IMR-90 (cell line): ENCODE results near the gene FADS1. TPM values are rescaled to one million over a fixed set of nuclear protein-coding genes. Genes with fewer than 3 reads are reported as not detected.
A peak's percentile ranks its signal among the peaks of the same experiment; 100 is the strongest.

Experiments
- ATAC-seq: fragments of 200-7000 bp; cut with Tn5 transposase; 2 replicates; pipeline ENCODE4 v1.9.1; 2020; ENCODE audit warnings: low read depth, mild to moderate bottlenecking, moderate library complexity
- BruUV-seq: library from RNA; stranded (reverse); fragments of 400-500 nt; replicated peaks from 2 replicates; lab custom pipeline; 2021; lab: Mats Ljungman, UMichigan
- CTCF ChIA-PET: fragments of 300-600 bp; formaldehyde crosslinking; extraction: SDS; loops from one replicate; lab custom pipeline; 2021; ENCODE audit warnings: antibody characterized with exemption; lab: Yijun Ruan, JAX
- POLR2A ChIA-PET: fragments of 300-600 bp; sonication (Branson Sonifier 250); formaldehyde crosslinking; loops from one replicate; lab custom pipeline; 2022; ENCODE audit warnings: antibody characterized with exemption; ENCODE audit not compliant: unreplicated experiment; lab: Charles Lee
- DNase-seq: peaks from one replicate; pipeline ENCODE4 v3.0.0; 2013
- H2AFZ ChIP-seq: replicated peaks from 2 replicates; pipeline ENCODE3; 2013; ENCODE audit warnings: low read length, mild to moderate bottlenecking; ENCODE audit not compliant: poor library complexity
- H2AK5ac ChIP-seq: 2 replicates; pipeline ENCODE4 v1.6.1; 2013; ENCODE audit warnings: low read depth, low read length, inconsistent platforms
- H2AK9ac ChIP-seq: replicated peaks from 2 replicates; pipeline ENCODE3; 2013; ENCODE audit warnings: mild to moderate bottlenecking, low read depth, low read length, moderate library complexity; ENCODE audit not compliant: poor library complexity
- H2BK120ac ChIP-seq: 2 replicates; pipeline ENCODE4 v1.6.1; 2013; ENCODE audit warnings: low read depth, low read length, inconsistent platforms
- H2BK15ac ChIP-seq: 3 replicates; pipeline ENCODE4 v1.6.1; 2013; ENCODE audit warnings: low read depth, low read length, inconsistent platforms
- H2BK20ac ChIP-seq: 2 replicates; pipeline ENCODE4 v1.6.1; 2013; ENCODE audit warnings: low read depth, mild to moderate bottlenecking, inconsistent platforms, low read length, moderate library complexity
- H2BK5ac ChIP-seq: 2 replicates; pipeline ENCODE4 v1.6.1; 2013; ENCODE audit warnings: mild to moderate bottlenecking, low read depth, low read length, inconsistent platforms; ENCODE audit not compliant: poor library complexity, severe bottlenecking
- H3K14ac ChIP-seq: replicated peaks from 2 replicates; pipeline ENCODE4 v1.6.1; 2013; ENCODE audit warnings: low read depth, low read length, inconsistent platforms
- H3K18ac ChIP-seq: 2 replicates; pipeline ENCODE4 v1.6.1; 2013; ENCODE audit warnings: low read depth, low read length, control low read depth
- H3K23ac ChIP-seq: 2 replicates; pipeline ENCODE4 v1.6.1; 2013; ENCODE audit warnings: low read depth, low read length, inconsistent platforms
- H3K27ac ChIP-seq: 2 replicates; pipeline ENCODE4 v1.5.1; 2013; ENCODE audit warnings: mild to moderate bottlenecking, control low read depth, low read length; ENCODE audit not compliant: insufficient read depth
- H3K27me3 ChIP-seq: 2 replicates; pipeline ENCODE4 v1.6.1; 2013; ENCODE audit warnings: low read length; ENCODE audit not compliant: control insufficient read depth, insufficient read depth
- H3K36me3 ChIP-seq: 2 replicates; pipeline ENCODE4 v1.6.1; 2013; ENCODE audit warnings: low read length, mixed read lengths; ENCODE audit not compliant: control insufficient read depth, insufficient read depth
- H3K4ac ChIP-seq: 2 replicates; pipeline ENCODE4 v1.6.1; 2013; ENCODE audit warnings: low read depth, low read length, inconsistent platforms
- H3K4me1 ChIP-seq: 2 replicates; pipeline ENCODE4 v1.6.1; 2013; ENCODE audit warnings: low read length, mixed read lengths; ENCODE audit not compliant: control insufficient read depth, insufficient read depth
- H3K4me2 ChIP-seq: 2 replicates; pipeline ENCODE4 v1.6.1; 2013; ENCODE audit warnings: low read depth, mild to moderate bottlenecking, control low read depth, low read length, moderate library complexity
- H3K4me3 ChIP-seq: 2 replicates; pipeline ENCODE4 v1.5.1; 2013; ENCODE audit warnings: low read depth, mild to moderate bottlenecking, control low read depth, low read length, moderate library complexity; ENCODE audit not compliant: insufficient read depth
- H3K56ac ChIP-seq: 2 replicates; pipeline ENCODE4 v1.6.1; 2013; ENCODE audit warnings: low read length, inconsistent platforms; ENCODE audit not compliant: insufficient read depth; ENCODE audit errors: extremely low read depth
- H3K79me1 ChIP-seq, 2 experiments: 2 replicates each; pipeline ENCODE4 v1.6.1; 2013; ENCODE audit warnings: low read length in 2 of 2, inconsistent platforms in 1 of 2, low read depth in 1 of 2
- H3K9ac ChIP-seq: 2 replicates; pipeline ENCODE4 v1.6.1; 2013; ENCODE audit warnings: low read depth, low read length, control low read depth
- H3K9me1 ChIP-seq: 2 replicates; pipeline ENCODE4 v1.6.1; 2013; ENCODE audit warnings: low read length, inconsistent platforms; ENCODE audit not compliant: insufficient read depth
- H3K9me3 ChIP-seq: 2 replicates; pipeline ENCODE4 v1.6.1; 2013; ENCODE audit warnings: low read length; ENCODE audit not compliant: control insufficient read depth, insufficient read depth
- H4K20me1 ChIP-seq: 2 replicates; pipeline ENCODE4 v1.6.1; 2013; ENCODE audit warnings: low read length, inconsistent platforms; ENCODE audit not compliant: insufficient read depth
- H4K5ac ChIP-seq: 2 replicates; pipeline ENCODE4 v1.6.1; 2013; ENCODE audit warnings: mild to moderate bottlenecking, low read depth, low read length, control low read depth
- H4K8ac ChIP-seq, 2 experiments: 2 replicates each; pipeline ENCODE4 v1.6.1; 2013; ENCODE audit warnings: low read depth in 2 of 2, low read length in 2 of 2, control low read depth in 1 of 2, inconsistent platforms in 1 of 2
- H4K91ac ChIP-seq: 2 replicates; pipeline ENCODE4 v1.6.1; 2013; ENCODE audit warnings: low read depth, low read length, inconsistent platforms; ENCODE audit not compliant: insufficient read depth
- BHLHE40 ChIP-seq: fragments of 150-350 bp; IDR thresholded peaks from 2 replicates; pipeline ENCODE4 v1.6.1; 2016; ENCODE audit warnings: mild to moderate bottlenecking, low read depth, low read length
- CEBPB ChIP-seq: IDR thresholded peaks from 2 replicates; pipeline ENCODE4 v1.6.1; 2012; ENCODE audit warnings: low read depth, low read length, improper control_type of control experiment
- CHD1 ChIP-seq: IDR thresholded peaks from 2 replicates; pipeline ENCODE4 v1.6.1; 2012; ENCODE audit warnings: low read depth, low read length, improper control_type of control experiment
- FOS ChIP-seq: fragments of 150-350 bp; IDR thresholded peaks from 2 replicates; pipeline ENCODE4 v1.6.1; 2016; ENCODE audit warnings: low read depth, low read length
- MAFK ChIP-seq: IDR thresholded peaks from 2 replicates; pipeline ENCODE4 v1.6.1; 2012; ENCODE audit warnings: low read depth, low read length, improper control_type of control experiment
- MAZ ChIP-seq: IDR thresholded peaks from 2 replicates; pipeline ENCODE4 v1.6.1; 2012; ENCODE audit warnings: low read depth, mild to moderate bottlenecking, low read length, improper control_type of control experiment, moderate library complexity, borderline replicate concordance
- MXI1 ChIP-seq: IDR thresholded peaks from 2 replicates; pipeline ENCODE4 v1.6.1; 2012; ENCODE audit warnings: low read depth, mild to moderate bottlenecking, low read length, moderate library complexity, borderline replicate concordance
- POLR2A ChIP-seq: IDR thresholded peaks from 2 replicates; pipeline ENCODE4 v1.6.1; 2012; ENCODE audit warnings: mild to moderate bottlenecking, low read depth, low read length
- RFX5 ChIP-seq: IDR thresholded peaks from 2 replicates; pipeline ENCODE4 v1.8.0; 2012; ENCODE audit warnings: low read depth, mild to moderate bottlenecking, low read length, moderate library complexity
- USF2 ChIP-seq: fragments of 150-350 bp; IDR thresholded peaks from 2 replicates; pipeline ENCODE4 v1.6.1; 2017; ENCODE audit warnings: mild to moderate bottlenecking, antibody characterized with exemption, low read length, low read depth
- WGBS, 2 experiments: methylation state at CpG; one replicate each; pipeline versions ENCODE4 v1.1.5 to v1.1.7; 2013; ENCODE audit warnings: missing lambda C conversion rate in 2 of 2; ENCODE audit not compliant: insufficient read length in 1 of 2; ENCODE audit errors: extremely low coverage in 2 of 2; 5-methylcytosine and 5-hydroxymethylcytosine counted together
- dilution Hi-C: fragments of 300-500 bp; cut with HindIII; formaldehyde crosslinking; loops from one replicate; pipeline ENCODE4 v1.14.3; 2018; ENCODE audit warnings: low sequenced_read_pairs; ENCODE audit not compliant: unreplicated experiment
- in situ Hi-C: fragments of 300-500 bp; cut with MboI; formaldehyde crosslinking; loops from 3 replicates; pipeline ENCODE4 v1.14.3; 2019; ENCODE audit warnings: low sequenced_read_pairs, inconsistent platforms, mixed read lengths
- intact Hi-C: fragments of 100-400 bp; cut with micrococcal nuclease; formaldehyde crosslinking; loops from 2 replicates; pipeline ENCODE4 v1.10.0; 2022
- polyA plus RNA-seq, 3 experiments: library from polyadenylated mRNA; depleted of rRNA; stranded (reverse); fragments of >200 nt; gene quantifications; 2 replicates each; pipeline ENCODE4 v1.2.3, GENCODE V29; 2012; ENCODE audit warnings: low replicate concordance in 1 of 3
- total RNA-seq: library from RNA; depleted of rRNA; stranded (reverse); fragments of >200 nt; gene quantifications from 2 replicates; pipeline ENCODE4 v1.2.3, GENCODE V29; 2012

Gene FADS1
- total and polyA plus RNA-seq, 2 of the 4 experiments (the other 2 are of a cell fraction), result 16.3 to 18.4 TPM

DNA sequence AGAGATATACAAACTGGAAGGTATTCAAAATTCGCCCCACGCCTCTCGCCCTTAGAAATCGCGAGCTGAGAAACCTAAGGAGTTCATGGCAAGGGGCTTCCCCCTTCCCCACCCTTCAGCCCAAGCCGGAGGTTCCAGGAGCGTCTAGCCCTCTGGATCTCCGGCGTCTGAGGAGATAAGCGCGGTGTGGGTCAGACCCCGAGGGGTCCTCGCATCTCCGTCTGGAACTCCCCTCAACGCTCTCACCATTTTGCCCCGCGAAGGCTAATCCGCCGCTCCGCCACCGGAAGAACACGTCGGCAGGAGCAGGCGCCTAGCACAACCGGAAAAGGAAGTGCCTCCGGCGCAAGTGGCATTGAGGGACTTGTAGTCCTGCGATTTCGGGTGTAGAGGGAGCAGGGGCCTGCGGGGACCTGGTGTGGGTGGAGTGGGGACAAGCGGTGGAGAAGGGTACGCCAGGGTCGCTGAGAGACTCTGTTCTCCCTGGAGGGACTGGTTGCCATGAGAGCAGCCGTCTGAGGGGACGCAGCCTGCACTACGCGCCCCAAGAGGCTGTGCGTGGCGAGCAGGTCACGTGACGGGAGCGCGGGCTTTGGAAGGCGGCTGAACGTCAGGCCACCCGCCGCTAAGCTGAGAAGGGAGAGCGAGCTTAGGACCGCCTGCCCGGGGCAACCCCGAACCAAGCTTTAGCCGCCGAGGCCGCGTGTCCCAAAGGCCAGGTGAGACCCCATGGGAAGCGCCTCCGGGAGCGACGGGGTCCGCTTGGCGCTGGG lies 24.3 kb downstream of the FADS1 start, which contains the start of the genes FEN1 and TMEM258 (continued):
- TF ChIP-seq MXI1, result peak; percentile 83
- TF ChIP-seq MAZ, result 0 out of 2 replicates have a peak, but pooled peaks have one; percentile 26

DNA sequence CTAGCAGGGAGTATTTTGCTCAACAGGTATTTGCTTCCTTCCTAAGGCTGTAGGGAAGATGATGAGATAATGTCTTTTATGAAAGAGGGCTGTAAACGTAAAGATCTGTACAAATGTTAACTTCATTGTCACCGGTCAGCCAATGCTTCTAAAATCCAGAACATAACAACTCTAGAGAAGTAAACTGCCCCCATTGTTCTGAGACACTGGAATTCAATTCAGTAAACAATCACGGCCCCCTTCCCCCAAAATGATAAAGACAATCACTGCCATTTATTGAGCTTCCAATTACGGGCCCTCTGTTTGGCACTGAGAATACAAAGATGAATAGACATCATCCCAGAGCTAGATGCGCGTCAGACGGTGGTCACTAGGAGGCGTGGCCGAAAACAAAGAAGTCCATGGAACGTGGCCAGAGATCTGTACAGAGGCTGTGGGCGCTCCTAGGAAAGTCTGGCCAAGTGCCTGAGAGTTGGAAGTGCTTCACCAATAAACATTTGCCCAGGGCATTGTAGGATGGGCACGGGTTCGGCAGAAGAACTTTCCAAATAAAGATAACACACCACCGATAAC lies 25.0 kb downstream of the FADS1 start:
- Histone ChIP-seq H3K4ac (peak overlapping the region; percentile 96), H2AK9ac (peak overlapping the region; percentile 99), H2BK5ac (peak overlapping the region; percentile 100), H3K79me1 (peaks cover 28 to 59% of the 10 kb centered on the region in 2 experiments), H3K14ac (peak overlapping the region; percentile 99), H4K91ac (peak overlapping the region; percentile 95), H3K23ac (peak overlapping the region; percentile 94), H2BK120ac (peak overlapping the region; percentile 78; the same call in 1 of the 2 replicates), H3K4me3 (peak overlapping the region; percentile 74), H2AFZ (peak overlapping the region; percentile 100), H3K4me1 (peaks cover 3% of the 10 kb centered on the region), H2BK15ac (peak overlapping the region; percentile 99; the same call in 2 of the 3 replicates), H2AK5ac (peak overlapping the region; percentile 67), H3K18ac (peak overlapping the region; percentile 54), H3K27ac (peak overlapping the region; percentile 98), H3K56ac (peak overlapping the region; percentile 97), H2BK20ac (no peak overlapping the region), H3K36me3 (peaks cover 42% of the 10 kb centered on the region), H4K8ac (peak overlapping the region; percentile 90 to 97), H3K9ac (peak overlapping the region; percentile 99), H4K20me1 (peaks cover 6% of the 10 kb centered on the region), H3K9me3 (no peaks in the 10 kb centered on the region), H3K4me2 (peak overlapping the region; percentile 29), H3K27me3 (no peaks in the 10 kb centered on the region), H3K9me1 (no peaks in the 10 kb centered on the region), H4K5ac (peak overlapping the region; percentile 70)
- CTCF ChIA-PET, result no interaction called here
- dilution Hi-C loops (no loop called here), intact Hi-C loops (no loop called here), in situ Hi-C loops (loop anchor here (10.0 kb wide), 1 partner anchor 313 kb away; no protein-coding TSS in a partner anchor)
- BruUV-seq, result TSS peak; percentile 91
- TF ChIP-seq BHLHE40, result no peak
- TF ChIP-seq FOS, result no peak
- peak; percentile 88 for TF ChIP-seq POLR2A
- TF ChIP-seq MAFK, result no peak
- no peak for TF ChIP-seq USF2
- TF ChIP-seq RFX5, result no peak
- TF ChIP-seq CEBPB, result no peak
- no peak; the same call in 1 of the 2 replicates for TF ChIP-seq CHD1
- no CpG with 5 or more reads among the region's 14 CpGs for WGBS, 2 experiments
- ATAC-seq, result peak; percentile 58
- DNase-seq, result peak; percentile 95
- POLR2A ChIA-PET, result interaction anchor here (1.0 to 1.1 kb wide), 2 partner anchors 14 to 23 kb away, joined by 3 read pairs; no protein-coding TSS in a partner anchor
